ENCODE measurements around the gene PROSER2.

PROSER2 gene

DNA sequence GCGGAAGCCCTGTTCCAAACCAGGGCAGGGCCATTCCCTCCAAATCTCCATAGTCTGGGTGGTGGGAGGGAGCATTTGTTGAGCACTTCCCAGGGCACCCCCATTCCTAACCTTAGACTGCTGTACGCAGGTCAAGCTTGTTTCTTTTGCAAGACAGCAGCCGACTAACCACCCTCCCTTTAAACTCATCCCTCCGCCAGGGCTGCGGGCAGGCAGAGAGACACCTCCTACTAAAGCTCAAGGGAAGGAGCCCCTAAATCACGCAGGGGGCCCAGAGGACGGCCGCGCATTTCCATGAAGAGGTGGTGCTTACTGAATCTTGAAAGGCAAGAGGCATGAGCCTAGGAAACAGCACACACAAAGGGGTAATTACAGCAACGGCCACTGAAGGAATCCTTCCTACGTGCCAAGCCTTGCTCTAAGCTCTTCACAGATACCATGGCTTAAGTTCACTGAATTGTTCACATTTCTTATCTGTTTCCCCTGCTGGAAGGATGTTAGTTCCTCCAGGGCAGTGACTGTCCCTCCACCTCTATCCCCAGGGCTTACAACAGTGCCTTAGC is 90.0 kb downstream of the PROSER2 start:
- no peak for DNase-seq

DNA sequence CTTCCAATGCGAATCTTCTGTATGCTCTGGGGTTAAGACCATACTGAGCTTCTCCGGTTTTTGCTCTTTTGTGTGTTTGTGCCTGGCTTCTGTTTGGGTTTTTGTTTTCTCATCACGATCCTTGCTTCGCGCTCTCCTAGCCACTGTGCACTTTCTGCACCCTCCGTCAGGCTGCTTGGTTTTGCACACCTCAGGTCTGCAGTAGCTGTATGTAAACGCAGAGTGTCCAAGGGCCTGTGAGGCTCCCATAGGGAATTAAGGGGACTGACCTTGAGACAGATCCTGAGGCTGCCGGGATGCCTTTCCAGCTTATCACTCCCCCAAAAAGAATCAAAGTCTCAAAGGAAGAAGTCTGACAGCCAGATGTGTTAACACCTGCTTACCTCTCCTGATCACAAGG is 95.2 kb downstream of the PROSER2 start:
- DNase-seq, result no peak

DNA sequence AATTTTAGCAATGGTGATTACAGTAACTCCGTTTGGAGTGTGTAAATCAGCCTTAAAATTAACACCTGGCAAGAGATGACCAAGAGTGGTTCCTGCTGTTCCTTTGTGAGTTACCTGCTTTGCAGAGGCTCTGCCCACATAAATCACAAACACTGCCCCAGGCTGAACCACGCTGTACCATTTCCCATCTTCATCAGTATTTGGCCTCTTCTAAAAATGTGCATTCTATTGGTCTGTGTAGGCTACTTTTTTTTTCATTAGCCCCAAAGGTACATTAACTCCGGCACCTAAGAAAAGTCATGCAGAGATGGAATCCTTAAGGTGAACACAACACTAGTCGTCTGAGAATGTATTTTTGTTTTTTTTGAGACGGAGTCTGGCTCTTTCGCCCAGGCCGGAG is 96.1 kb downstream of the PROSER2 start:
- DNase-seq, result no peak
